ENCODE measurements around the gene ZFPM1. TPM values are rescaled to one million over a fixed set of nuclear protein-coding genes. Genes with fewer than 3 reads are reported as not detected.

The ZFPM1 gene
- total RNA-seq, 1 experiment from 2014 or later = 0.75 TPM

DNA sequence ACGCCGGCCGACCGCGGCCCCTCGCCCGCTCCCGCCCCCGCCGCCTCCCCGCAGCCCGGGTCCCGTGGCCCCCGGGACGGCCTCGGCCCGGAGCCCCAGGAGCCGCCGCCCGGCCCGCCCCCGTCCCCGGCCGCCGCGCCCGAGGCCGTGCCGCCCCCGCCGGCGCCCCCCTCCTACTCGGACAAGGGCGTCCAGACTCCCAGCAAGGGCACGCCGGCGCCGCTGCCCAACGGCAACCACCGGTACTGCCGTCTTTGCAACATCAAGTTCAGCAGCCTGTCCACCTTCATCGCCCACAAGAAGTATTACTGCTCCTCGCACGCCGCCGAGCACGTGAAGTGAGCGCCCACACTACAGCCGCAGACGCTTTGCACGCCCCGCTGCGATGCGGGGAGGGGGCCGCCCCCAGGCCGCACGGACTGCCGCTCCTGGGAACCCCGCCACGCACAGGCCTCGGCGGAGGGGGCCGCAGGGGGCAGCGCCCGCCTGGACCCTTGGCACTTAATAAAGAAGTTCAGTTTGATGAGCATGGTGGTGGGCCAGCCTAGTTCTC, 81.6 kb downstream of the ZFPM1 start:
- H4K20me1 ChIP-seq (ENCODE audit: insufficient read depth, low read depth, low read length) = peaks cover 9% of the 10 kb centered on the region; the same call in 1 of the 2 replicates
- peak overlapping the region; percentile 94 for H3K4me2 ChIP-seq (ENCODE audit: low read depth, low read length, poor library complexity, severe bottlenecking)
- DNase-seq = peak; percentile 51
- H3K9me3 ChIP-seq (ENCODE audit: low read length) = no peaks in the 10 kb centered on the region
- no peak overlapping the region for H2AFZ ChIP-seq (ENCODE audit: low read length)
- no peaks in the 10 kb centered on the region for H3K27me3 ChIP-seq (ENCODE audit: low read length)
- no peaks in the 10 kb centered on the region for H3K36me3 ChIP-seq (ENCODE audit: insufficient read depth, low read length)
- peak overlapping the region; percentile 87 for H3K4me3 ChIP-seq (ENCODE audit: low read length)
- H3K9ac ChIP-seq (ENCODE audit: low read length) = peak overlapping the region; percentile 94
- no peaks in the 10 kb centered on the region for H3K9me2 ChIP-seq (replicated peaks; ENCODE audit: insufficient read depth, low read length)
- peaks cover 4% of the 10 kb centered on the region; the same call in 1 of the 2 replicates for H3K79me2 ChIP-seq (ENCODE audit: low read length)
- H3K4me1 ChIP-seq (ENCODE audit: low read length) = peaks cover 8% of the 10 kb centered on the region
- H3K27ac ChIP-seq (ENCODE audit: low read length) = no peak overlapping the region

DNA sequence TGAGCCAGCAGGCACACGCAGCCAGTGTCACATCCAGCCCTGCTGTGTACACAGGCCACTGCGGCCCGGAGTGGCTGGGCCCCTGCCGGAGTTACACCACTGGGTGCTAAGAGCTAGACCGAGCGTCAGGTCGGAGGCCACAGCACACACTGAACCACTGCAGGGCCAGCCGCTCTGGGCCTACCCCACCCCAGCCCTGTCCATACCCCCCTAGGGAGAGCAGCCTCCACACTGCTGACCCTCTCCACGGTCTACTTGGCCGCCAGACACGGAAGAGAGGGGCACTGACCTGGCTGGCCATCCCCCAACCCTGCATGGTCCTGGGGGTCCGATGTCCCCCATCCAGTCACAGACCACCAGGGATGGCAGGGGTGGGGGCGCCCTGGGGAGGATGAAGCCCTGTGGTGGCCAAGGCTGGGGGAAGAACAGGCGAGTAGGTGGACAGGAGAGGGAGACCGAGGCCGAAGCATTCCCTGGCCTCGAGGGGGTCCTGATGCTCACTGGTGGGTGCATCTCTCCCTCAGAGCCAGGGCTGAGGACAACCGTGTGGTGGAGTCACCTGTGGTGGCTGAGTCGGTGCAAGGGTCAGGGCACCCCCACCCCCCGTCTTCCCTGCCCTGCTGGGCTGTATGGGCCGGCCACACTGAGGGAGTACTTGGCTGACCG, 82.2 kb downstream of the ZFPM1 start:
- Histone ChIP-seq H3K9me3 (ENCODE audit: low read length) (no peaks in the 10 kb centered on the region), H3K4me3 (ENCODE audit: low read length) (peak overlapping the region; percentile 86), H3K9ac (ENCODE audit: low read length) (peak overlapping the region; percentile 80), H3K27me3 (ENCODE audit: low read length) (no peaks in the 10 kb centered on the region), H2AFZ (ENCODE audit: low read length) (no peak overlapping the region), H3K9me2 (replicated peaks; ENCODE audit: insufficient read depth, low read length) (no peaks in the 10 kb centered on the region), H3K79me2 (ENCODE audit: low read length) (peaks cover 4% of the 10 kb centered on the region; the same call in 1 of the 2 replicates), H3K36me3 (ENCODE audit: insufficient read depth, low read length) (no peaks in the 10 kb centered on the region), H3K27ac (ENCODE audit: low read length) (no peak overlapping the region), H3K4me2 (ENCODE audit: low read depth, low read length, poor library complexity, severe bottlenecking) (peak overlapping the region; percentile 94), H3K4me1 (ENCODE audit: low read length) (peaks cover 8% of the 10 kb centered on the region), H4K20me1 (ENCODE audit: insufficient read depth, low read depth, low read length) (peaks cover 9% of the 10 kb centered on the region; the same call in 1 of the 2 replicates)
- no peak for DNase-seq

DNA sequence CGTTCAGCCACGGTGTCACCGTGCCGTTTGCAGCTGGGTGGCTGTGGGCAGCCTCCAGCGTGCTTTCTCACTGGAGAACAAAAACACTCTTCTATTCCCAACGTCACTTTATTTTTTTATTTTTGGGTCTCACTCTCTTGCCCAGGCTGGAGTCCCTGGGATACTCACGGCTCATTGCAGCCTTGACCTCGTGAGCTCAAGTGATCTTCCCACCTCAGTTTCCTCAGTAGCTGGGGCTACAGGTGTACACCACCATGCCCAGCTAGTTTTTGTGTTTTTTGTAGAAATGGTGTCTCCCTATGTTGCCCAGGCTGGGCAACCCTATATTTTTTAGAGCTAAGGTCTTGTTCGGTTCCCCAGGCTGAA, 82.8 kb downstream of the ZFPM1 start:
- Histone ChIP-seq H2AFZ (ENCODE audit: low read length) (no peak overlapping the region), H3K9me2 (replicated peaks; ENCODE audit: insufficient read depth, low read length) (no peaks in the 10 kb centered on the region), H3K27me3 (ENCODE audit: low read length) (no peaks in the 10 kb centered on the region), H3K9me3 (ENCODE audit: low read length) (no peaks in the 10 kb centered on the region), H3K36me3 (ENCODE audit: insufficient read depth, low read length) (no peaks in the 10 kb centered on the region), H3K4me3 (ENCODE audit: low read length) (no peak overlapping the region), H3K27ac (ENCODE audit: low read length) (no peak overlapping the region), H3K79me2 (ENCODE audit: low read length) (peaks cover 4% of the 10 kb centered on the region; the same call in 1 of the 2 replicates), H4K20me1 (ENCODE audit: insufficient read depth, low read depth, low read length) (peaks cover 9% of the 10 kb centered on the region; the same call in 1 of the 2 replicates), H3K9ac (ENCODE audit: low read length) (no peak overlapping the region), H3K4me2 (ENCODE audit: low read depth, low read length, poor library complexity, severe bottlenecking) (no peak overlapping the region), H3K4me1 (ENCODE audit: low read length) (peaks cover 8% of the 10 kb centered on the region)
- DNase-seq = no peak

DNA sequence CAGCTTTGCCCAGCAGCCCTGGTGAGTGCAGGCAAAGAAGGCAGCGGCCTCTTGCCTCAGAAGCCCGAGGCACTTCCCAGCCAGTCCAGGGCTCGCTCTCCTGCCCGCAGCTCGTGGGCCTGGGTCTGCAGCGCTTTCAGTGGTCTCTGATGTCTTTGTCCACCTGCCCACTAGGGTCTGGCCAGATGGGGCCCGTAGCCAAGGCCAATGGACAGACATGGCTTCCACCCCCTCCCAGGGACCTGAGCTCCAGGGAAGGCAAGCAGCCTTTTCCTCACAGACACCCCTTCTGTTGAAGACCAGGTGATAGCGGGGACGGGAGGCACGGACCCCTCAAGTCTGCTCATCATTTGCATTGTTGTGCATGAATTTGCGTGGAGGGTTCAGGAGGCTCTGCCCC, 83.4 kb downstream of the ZFPM1 start:
- Histone ChIP-seq H3K36me3 (ENCODE audit: insufficient read depth, low read length) (no peaks in the 10 kb centered on the region), H2AFZ (ENCODE audit: low read length) (no peak overlapping the region), H3K9me3 (ENCODE audit: low read length) (no peaks in the 10 kb centered on the region), H3K27me3 (ENCODE audit: low read length) (no peaks in the 10 kb centered on the region), H3K27ac (ENCODE audit: low read length) (no peak overlapping the region), H4K20me1 (ENCODE audit: insufficient read depth, low read depth, low read length) (peaks cover 9% of the 10 kb centered on the region; the same call in 1 of the 2 replicates), H3K4me2 (ENCODE audit: low read depth, low read length, poor library complexity, severe bottlenecking) (no peak overlapping the region), H3K4me1 (ENCODE audit: low read length) (peaks cover 12% of the 10 kb centered on the region), H3K9ac (ENCODE audit: low read length) (no peak overlapping the region), H3K4me3 (ENCODE audit: low read length) (no peak overlapping the region), H3K9me2 (replicated peaks; ENCODE audit: insufficient read depth, low read length) (no peaks in the 10 kb centered on the region), H3K79me2 (ENCODE audit: low read length) (peaks cover 4% of the 10 kb centered on the region; the same call in 1 of the 2 replicates)
- no peak for DNase-seq

DNA sequence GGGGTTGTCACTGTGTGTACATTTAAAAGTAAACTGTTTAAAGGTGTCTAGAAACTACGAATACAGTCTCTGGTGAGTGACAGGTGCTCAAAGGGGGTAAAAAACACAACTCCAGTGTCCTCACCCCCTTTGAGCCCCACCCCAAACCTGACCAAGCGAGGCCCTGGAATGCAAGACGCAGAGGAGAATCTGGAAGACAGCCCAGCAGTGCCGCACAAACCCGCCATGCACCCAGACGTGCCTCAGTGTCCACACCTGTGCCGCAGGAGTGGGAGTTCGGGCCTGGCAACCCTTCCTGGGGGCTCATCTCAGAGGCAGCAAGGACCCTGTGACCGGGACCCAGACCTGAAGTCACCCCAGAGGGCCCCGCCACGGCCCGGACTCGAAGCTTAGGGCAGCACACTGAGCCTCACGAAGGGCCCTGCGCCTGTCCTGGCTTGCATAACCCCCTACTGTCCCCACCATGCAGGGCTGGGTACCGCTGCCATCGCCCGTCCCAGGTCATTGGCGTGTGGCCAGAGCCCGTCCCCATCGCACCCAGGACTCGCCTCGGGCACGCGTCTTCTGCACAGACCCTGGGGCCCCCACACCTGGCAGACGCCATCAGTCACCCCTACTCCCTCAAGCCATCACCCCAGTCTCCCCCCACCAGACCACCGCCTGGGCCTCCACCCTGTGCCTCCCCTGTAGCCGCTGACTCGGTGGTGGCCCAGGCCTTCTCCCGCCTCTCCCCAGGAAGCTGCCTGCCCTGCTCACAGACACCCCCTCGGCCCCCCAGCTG, 84.1 kb downstream of the ZFPM1 start:
- DNase-seq = no peak

DNA sequence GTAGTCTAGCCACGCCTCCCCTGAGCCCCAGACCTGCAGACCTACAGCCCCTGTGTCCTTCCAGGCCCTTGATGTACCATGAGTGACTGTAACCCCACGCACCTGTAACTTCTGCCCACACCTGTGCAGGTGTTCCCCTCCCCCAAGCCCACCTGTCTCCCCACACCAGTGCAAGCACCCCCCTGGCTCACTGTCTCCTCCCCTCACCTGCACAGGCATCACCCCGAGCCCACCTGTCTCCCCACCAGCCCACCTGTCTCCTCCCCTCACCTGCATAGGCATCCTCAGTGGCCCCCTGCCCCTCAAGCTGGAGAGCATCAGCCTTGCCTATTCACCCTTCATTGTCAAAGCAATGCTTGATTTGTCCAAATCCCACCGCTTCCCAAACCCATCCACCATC, 84.8 kb downstream of the ZFPM1 start:
- no peaks in the 10 kb centered on the region for H3K27me3 ChIP-seq (ENCODE audit: low read length)
- H4K20me1 ChIP-seq (ENCODE audit: insufficient read depth, low read depth, low read length) = peaks cover 9% of the 10 kb centered on the region; the same call in 1 of the 2 replicates
- H3K4me1 ChIP-seq (ENCODE audit: low read length) = peaks cover 12% of the 10 kb centered on the region
- DNase-seq = no peak
- no peak overlapping the region for H3K27ac ChIP-seq (ENCODE audit: low read length)
- no peak overlapping the region for H2AFZ ChIP-seq (ENCODE audit: low read length)
- no peak overlapping the region for H3K9ac ChIP-seq (ENCODE audit: low read length)
- peaks cover 4% of the 10 kb centered on the region; the same call in 1 of the 2 replicates for H3K79me2 ChIP-seq (ENCODE audit: low read length)
- H3K9me2 ChIP-seq (replicated peaks; ENCODE audit: insufficient read depth, low read length) = no peaks in the 10 kb centered on the region
- H3K4me2 ChIP-seq (ENCODE audit: low read depth, low read length, poor library complexity, severe bottlenecking) = no peak overlapping the region
- no peaks in the 10 kb centered on the region for H3K9me3 ChIP-seq (ENCODE audit: low read length)
- H3K36me3 ChIP-seq (ENCODE audit: insufficient read depth, low read length) = no peaks in the 10 kb centered on the region
- H3K4me3 ChIP-seq (ENCODE audit: low read length) = no peak overlapping the region

More for the DNA sequence above, 84.1 kb downstream of the ZFPM1 start:
- no peaks in the 10 kb centered on the region for H3K36me3 ChIP-seq (ENCODE audit: insufficient read depth, low read length)
- no peaks in the 10 kb centered on the region for H3K9me3 ChIP-seq (ENCODE audit: low read length)
- peaks cover 9% of the 10 kb centered on the region; the same call in 1 of the 2 replicates for H4K20me1 ChIP-seq (ENCODE audit: insufficient read depth, low read depth, low read length)
- H3K79me2 ChIP-seq (ENCODE audit: low read length) = peaks cover 4% of the 10 kb centered on the region; the same call in 1 of the 2 replicates
- no peaks in the 10 kb centered on the region for H3K9me2 ChIP-seq (replicated peaks; ENCODE audit: insufficient read depth, low read length)
- no peak overlapping the region for H3K9ac ChIP-seq (ENCODE audit: low read length)
- H3K4me3 ChIP-seq (ENCODE audit: low read length) = no peak overlapping the region
- peaks cover 12% of the 10 kb centered on the region for H3K4me1 ChIP-seq (ENCODE audit: low read length)
- no peaks in the 10 kb centered on the region for H3K27me3 ChIP-seq (ENCODE audit: low read length)
- H3K4me2 ChIP-seq (ENCODE audit: low read depth, low read length, poor library complexity, severe bottlenecking) = no peak overlapping the region
- no peak overlapping the region for H2AFZ ChIP-seq (ENCODE audit: low read length)
- no peak overlapping the region for H3K27ac ChIP-seq (ENCODE audit: low read length)

DNA sequence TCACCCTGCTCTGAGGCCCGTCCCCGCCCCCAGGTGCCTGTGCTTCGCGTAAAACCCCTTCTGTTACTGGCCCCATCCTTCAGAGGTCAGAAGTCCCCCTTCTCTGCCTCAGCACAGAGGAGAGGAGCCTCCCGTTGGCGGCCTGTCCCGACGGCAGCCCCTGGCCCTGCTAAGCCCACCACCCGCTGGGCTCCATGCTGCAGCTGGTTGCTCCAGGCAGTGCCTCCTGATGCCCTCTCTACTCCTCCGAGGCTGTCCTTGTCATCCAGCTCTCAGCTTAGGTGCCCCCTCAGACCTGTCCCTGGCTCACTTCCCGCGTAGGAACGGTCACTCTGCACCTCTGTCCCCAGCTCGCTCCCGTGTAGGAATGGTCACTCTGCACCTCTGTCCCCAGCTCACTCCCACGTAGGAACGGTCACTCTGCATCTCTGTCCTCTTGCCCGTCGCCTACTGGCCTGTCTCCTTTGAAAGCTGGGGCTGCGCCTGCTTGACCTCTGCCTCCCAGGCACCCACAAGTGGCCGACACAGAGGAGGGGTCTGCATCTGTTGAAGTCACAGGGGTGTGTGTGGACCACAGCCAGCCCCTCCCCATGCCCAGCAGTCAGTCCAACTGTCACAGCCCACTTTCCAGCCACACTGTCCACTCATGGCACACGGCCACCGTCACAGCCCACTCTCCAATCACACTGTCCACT, 85.4 kb downstream of the ZFPM1 start:
- no peak overlapping the region for H2AFZ ChIP-seq (ENCODE audit: low read length)
- H3K36me3 ChIP-seq (ENCODE audit: insufficient read depth, low read length) = no peaks in the 10 kb centered on the region
- peaks cover 9% of the 10 kb centered on the region; the same call in 1 of the 2 replicates for H4K20me1 ChIP-seq (ENCODE audit: insufficient read depth, low read depth, low read length)
- no peaks in the 10 kb centered on the region for H3K27me3 ChIP-seq (ENCODE audit: low read length)
- DNase-seq = no peak
- peaks cover 4% of the 10 kb centered on the region; the same call in 1 of the 2 replicates for H3K79me2 ChIP-seq (ENCODE audit: low read length)
- no peak overlapping the region for H3K4me2 ChIP-seq (ENCODE audit: low read depth, low read length, poor library complexity, severe bottlenecking)
- no peak overlapping the region for H3K27ac ChIP-seq (ENCODE audit: low read length)
- H3K4me3 ChIP-seq (ENCODE audit: low read length) = no peak overlapping the region
- no peaks in the 10 kb centered on the region for H3K9me3 ChIP-seq (ENCODE audit: low read length)
- H3K4me1 ChIP-seq (ENCODE audit: low read length) = peaks cover 12% of the 10 kb centered on the region
- no peak overlapping the region for H3K9ac ChIP-seq (ENCODE audit: low read length)
- H3K9me2 ChIP-seq (replicated peaks; ENCODE audit: insufficient read depth, low read length) = no peaks in the 10 kb centered on the region

Measured in Karpas-422 (cell line).